ENCODE results near the gene TWIST2.

TWIST2 gene

DNA sequence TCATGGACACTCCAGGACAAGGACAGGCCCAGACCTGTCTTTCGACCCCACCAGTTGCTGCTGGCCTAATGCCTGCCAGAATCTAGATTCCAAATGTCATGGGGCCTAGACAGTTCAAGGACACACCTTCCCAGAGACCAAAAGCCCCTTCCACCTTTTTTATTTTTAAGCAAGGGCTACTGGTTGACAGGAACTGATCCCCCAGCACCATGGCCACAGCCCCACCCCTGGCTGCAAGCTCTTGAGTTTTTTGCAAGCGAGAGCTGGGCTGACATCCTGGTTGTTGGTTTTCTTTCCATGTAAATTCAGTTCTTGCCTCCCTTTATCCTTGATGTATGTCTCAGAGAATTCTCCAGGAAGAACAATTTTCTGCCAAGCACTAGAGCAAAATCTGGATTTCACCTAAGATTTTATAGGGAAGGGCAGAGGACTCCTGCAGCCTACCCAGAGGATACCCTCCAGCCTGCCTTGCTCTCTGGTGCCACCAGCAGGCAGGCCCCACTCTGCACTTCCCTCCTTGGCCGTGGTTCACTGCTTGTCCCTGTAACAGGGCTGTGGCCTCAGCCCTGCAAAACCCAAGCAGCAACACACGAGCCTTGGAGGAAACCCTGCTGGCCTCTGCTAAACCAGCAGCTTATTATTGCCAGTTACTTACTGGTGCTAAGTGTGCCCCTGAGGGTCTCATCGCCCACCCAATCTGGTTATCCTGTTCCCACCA, 97.7 kb downstream of the TWIST2 start:
- DNase-seq, result peak; percentile 13

DNA sequence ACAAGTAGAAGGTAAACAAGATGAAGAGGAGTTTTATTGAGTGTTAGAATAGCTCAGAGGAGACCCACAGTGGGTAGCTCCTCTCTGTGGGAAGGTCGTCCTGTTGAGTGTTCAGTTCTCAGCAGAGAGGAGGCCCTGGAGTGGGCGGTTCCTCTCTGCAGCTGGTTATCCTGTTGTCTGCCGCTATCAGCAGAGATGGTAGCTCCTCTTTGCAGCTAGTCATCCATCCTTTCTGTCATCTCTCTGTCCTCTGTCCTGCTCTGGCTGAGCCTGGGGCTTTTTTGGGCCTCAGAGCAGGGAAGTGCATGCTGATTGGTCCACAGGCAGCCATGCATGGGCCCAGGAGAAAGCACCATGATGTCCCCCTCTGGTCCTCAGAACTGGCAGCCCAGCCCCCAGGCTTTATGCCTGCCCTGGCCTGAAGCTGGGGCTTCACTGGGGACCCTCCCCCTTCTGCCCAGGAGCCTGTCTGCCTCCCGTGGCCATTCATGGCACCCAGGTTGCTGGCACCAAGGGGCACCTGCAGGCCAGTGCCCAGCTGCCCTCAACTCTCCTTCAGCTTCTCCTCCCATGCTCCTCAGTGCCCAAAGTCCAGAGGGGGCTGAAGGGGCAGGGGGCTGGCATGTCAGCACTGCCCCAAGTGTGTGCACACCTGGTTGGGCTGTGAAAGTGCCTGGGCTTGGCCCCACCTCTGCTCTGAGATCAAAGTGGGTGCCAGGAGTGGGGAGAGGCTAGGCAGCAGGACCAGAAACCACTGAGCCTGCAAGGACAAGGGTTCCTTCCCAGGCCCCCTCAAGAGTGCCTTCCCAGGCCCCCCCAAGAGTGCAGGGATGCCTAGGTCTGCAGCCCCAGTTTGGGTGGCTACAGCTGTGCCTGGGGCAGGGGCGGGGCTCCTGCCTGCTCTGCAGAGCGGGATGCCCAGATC, 98.7 kb downstream of the TWIST2 start:
- no peak for DNase-seq

DNA sequence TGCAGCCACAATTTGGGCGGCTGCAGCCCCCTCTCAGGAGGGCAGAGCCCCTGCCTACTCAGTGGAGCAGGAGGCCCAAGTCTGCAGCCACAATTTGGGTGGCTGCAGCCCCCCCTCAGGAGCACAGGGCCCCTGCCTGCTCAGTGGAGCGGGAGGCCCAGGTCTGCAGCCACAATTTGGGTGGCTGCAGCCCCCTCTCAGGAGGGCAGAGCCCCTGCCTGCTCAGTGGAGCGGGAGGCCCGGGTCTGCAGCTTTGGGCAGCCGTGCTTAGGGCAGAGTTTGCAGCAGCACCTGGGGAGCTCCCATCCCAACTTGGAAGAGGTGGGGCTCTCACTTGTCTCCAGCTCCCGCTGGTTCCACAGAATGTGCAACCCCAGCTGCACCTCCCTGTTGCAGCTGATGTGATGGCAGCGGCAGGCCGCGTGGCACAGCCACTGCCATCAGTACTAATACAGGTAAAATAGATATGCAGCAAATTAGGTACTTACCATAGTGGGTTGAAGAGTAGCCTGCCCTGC, 99.4 kb downstream of the TWIST2 start:
- no peak for DNase-seq

DNA sequence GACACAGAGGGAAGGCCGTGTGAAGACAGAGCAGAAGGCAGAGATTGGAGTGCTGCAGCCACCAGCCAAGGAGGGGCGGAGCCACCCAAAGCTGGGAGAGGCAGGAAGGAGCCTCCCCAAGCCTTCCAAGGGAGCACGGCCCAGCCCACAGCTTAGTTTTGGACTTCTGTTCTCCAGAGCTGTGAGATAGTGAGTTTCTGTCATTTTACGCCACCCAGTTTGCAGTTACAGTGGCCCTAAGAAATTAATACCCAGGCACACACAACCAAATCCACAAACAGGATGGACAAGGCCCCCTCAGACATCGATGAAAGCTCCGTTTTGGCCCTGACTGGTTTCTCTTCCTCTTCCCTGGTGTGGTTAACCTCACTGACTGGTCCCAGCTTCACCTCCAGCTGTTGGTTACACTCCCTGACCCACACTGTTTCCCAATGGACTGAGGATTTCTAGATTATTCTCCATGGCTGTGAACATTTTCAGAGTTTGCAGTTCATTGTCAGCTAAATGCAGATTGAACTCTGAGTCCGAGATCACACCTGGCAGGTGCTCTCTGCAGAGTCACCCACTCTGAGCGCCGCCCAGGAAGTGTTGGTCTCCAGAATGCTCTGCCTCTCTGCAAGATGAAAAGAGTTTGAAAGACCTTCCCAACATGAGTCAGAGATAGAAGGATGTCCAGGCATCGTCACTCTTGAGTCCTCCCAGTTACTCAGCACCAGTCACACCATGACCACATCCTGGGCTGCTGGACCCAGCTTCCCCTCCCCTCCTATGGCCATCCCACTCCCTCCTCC, 100.2 kb downstream of the TWIST2 start:
- no peak for DNase-seq

DNA sequence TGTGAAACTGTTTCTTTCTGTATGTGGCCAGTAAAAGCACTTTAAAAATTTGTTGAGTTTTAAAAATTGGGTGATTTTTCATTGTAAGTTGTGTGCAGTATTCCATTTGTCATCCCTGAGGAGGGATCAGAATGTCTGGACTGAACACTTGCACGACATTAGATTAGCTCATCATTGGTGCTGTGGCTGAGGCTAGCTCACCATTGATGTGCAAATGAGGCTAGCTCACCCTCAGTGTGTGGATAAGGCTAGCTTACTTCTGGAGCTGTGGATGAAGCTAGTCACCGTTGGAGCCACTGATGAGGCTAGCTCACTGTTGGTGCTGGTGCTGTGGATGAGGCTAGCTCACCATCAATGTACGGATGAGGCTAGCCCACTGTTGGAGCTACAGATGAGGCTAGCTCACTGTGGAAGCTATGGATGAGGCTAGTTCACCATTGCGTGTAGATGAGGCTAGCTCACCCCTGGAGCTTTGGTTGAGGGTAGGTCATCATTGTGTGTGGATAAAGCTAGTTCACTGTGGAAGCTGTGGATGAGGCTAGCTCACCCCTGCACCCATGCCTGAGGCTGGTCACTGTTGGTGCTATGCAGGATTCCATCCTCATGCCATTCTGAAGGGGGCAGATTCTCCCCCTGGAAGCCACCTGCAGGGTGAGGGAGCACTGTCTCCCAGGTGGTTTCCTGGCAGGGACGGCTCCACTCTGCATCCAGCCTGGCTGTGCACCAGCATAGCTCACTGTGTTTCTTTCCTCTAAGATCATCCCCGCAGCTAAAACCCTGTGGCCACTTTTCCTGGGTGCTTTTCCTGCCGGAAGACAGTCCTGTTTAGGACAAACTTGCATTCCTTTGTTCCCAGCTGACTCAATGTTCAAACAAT, 101.1 kb downstream of the TWIST2 start:
- DNase-seq, result no peak

DNA sequence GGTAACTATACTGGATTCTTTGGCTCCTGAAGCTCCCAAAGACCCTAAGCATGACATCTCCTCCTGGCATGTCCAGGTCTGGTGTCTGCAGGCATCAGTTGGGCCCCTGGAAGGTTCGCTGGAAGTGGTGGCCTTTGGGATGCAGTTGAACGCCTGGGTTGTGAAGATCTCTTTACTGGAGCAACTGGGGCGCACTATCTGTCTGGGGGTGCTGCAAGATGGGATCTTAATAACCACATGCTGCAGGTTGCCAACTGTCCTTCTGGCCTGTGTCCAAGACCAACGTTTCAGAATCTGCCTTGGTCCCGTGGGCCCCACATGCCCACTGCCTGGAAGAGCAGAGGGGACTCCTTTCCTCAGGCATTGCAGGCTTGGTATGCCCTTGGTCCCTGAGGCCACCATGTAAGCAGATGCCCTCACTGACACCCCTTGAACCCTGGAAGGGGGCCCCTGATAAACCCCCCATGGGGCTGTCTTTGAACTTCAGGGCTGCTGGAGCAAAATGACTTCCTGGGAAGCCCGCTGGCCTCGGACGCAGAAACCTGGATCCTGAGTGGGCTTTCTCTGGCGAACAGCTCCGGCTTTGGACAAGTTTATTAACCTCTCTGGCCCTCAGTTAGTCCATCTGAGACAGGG, 101.9 kb downstream of the TWIST2 start:
- no peak for DNase-seq

DNA sequence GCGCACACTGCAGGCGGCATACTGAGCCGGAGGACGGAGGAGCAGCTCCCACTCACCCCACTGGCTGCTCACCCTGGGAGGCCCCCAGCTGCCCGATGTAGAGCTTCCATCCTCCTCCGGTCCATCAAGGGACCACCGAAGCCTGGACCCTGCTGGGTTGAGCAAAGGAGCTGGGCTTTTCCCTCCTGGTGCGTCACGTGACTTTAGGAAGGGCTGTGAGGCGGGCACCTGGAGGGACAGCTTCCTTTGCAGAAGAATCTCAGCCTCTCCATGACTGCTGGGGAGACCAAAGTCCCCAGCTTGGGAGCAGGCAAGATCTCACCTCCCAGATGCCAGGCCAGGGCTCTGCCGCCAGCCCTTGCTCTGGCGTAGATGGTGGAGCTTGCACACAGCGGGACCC, 102.7 kb downstream of the TWIST2 start:
- DNase-seq, result no peak

DNA sequence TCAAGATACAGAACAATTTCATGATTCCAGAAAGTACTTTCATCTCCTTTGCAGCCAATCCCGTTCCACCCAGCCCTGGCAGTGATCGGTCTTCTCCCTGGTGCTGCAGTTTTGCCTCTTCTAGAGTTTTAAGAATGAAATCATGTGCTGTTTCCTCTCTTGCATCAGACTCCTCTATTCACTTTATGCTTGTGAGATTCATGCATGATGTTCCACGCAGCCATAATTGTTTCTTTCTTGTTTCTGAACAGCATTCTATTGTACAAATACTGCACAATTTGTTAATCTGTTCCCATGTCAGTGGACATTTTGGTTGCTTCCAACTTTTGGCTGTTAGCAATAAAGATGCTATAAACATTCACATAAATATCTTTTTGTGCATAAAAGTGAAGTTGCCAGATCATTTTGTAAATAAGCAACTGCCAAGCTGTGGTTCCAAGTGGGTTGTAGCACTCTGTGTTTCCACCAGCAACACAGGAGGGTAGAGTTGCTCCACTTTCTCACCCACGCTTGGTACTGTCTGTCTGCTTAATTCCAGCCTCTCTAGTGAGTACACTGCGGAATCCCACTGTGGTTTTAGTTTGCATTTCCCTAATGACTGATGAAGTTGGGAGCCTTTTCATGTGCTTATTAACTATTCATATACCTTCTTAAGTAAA, 104.5 kb downstream of the TWIST2 start:
- no peak for DNase-seq

DNA sequence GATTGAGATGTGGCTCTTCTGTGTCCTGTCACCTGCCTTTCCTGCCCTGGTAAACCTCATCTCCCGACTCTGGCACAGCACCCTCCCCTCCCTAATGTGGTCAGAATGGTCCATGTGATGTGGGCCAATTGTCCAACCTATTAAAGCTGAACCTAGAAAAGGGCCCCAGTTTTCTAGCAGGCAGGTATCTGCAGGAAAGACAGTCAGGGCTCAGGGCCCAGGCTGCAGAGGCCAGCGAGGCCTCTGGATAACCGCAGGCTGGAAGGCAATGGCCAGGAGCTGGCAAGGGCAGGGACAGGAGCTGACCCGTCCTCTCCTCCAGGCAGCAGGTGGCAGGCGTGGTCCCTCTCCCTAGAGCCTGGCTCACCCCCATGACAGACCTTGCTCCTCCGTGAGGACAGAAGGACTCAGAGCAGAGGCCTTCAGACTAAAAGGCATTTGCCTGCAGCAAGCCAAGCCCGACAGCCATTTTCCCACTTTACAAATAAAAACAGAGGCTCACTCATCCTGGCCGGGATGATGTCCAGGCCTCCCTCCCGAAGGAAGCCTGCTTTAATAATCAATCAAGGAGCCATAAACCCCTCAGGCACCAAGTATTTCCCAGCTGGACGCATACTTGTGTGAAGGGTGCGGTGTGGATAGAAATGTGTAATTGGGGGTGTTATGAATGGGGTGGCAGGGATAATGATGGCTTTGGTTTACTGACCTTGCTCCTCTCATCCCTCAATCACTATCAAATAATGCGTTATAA, 107.1 kb downstream of the TWIST2 start:
- DNase-seq, result no peak

DNA sequence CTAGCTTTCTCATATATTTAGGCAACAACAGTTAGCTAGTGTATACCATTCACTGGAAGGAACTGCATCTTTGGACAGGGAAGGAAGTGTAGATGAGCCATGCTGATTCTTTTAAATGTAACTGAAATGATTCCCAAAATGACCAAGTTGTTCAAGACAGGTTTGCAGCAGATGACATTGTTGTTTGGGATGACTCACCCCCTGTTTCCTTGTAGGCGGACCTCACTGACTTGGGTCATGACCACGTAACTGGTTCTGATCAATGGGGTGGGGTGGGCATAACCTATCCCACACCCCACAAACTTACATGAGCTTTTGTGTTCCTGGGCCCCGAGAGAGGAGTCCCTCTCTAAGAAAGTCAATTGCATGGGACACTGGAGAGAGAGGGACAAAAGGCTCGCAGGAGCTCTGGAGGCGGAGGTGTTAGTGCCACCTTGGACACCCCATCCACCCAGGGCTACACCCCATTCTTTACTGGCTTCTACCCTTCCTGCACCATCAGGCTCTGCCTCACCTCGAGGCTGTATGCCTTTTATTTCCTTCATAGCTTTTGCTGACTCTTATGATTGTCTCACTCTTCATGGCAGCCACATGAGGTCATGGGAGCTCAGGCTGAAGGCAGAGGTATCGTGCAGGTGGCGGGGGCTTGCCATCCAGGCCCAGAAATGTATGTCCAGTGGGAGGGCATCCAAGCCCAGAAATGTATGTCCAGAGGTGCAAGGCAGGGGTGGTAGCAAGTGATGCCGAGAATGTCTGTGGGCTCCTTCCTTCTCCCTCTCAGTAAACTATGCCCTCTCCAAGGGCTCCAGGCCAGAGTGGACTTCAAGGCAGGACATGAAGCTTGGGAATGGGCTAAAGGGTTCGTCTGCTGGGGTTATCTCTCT, 108.0 kb downstream of the TWIST2 start:
- DNase-seq, result no peak

DNA sequence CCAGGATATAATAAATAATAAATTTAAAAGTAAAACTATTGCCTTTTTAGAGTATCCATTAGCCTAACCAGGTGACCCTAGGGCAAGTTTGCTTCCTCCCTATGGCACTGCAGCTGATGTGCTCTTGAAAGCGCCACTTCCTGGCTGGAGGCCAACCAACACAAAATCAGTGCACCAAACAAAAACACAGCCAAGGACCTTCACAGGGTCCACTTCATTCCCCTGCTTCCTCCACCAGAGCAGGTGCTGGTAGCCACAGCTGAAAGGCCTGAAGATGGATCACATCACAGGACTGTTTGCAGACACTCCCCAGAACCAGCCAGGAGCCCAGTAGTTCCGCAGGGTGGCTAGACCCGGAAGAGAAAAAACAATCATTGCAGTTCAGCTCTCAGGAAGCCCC, 108.8 kb downstream of the TWIST2 start:
- no peak for DNase-seq

All from stimulated activated CD4-positive, alpha-beta T cell treated with anti-CD3 and anti-CD28 coated beads, Interleukin-15, amount 100 ng/mL, for 24 hours (primary cell).